Naive thymus-derived CD4-positive, alpha-beta T cell (primary cell): ENCODE results near the gene PROC. TPM values are rescaled to one million over a fixed set of nuclear protein-coding genes. Genes with fewer than 3 reads are reported as not detected.

Source experiments
- ATAC-seq: fragments of 150-1000 bp; cut with Tn5 transposase; 2 replicates; pipeline ENCODE4 v1.10.0; 2021; ENCODE audit warnings: mild to moderate bottlenecking, moderate library complexity
- CTCF ChIA-PET: fragments of 350-600 bp; sonication (Branson Sonifier 250); formaldehyde crosslinking; loops from one replicate; lab custom pipeline; 2021; ENCODE audit warnings: antibody characterized with exemption; lab: Charles Lee
- POLR2A ChIA-PET: fragments of 350-600 bp; sonication (Branson Sonifier 250); formaldehyde crosslinking; loops from one replicate; lab custom pipeline; 2021; ENCODE audit warnings: antibody characterized with exemption, inconsistent platforms; lab: Charles Lee
- DNase-seq, 9 donors: peaks; one replicate each; pipeline versions ENCODE4 v3.0.0 to v3.0.0-alpha.2; 2020 to 2022; ENCODE audit warnings: mixed read lengths in 1 of 9
- H3K27ac ChIP-seq: one replicate; pipeline ENCODE4 v1.7.0; 2013; ENCODE audit warnings: mild to moderate bottlenecking, low read depth, low read length, moderate library complexity
- H3K27me3 ChIP-seq, 2 donors: one replicate each; pipeline ENCODE4 v1.7.0; 2013; ENCODE audit warnings: low read length in 2 of 2, mild to moderate bottlenecking in 2 of 2, moderate library complexity in 2 of 2; ENCODE audit not compliant: control insufficient read depth in 2 of 2, insufficient read depth in 2 of 2
- H3K36me3 ChIP-seq, 3 experiments: 1 replicate in 2 of 3; 2 replicates in 1 of 3; pipeline ENCODE4 v1.7.0; 2013; ENCODE audit warnings: low read length in 3 of 3, mild to moderate bottlenecking in 3 of 3, moderate library complexity in 1 of 3; ENCODE audit not compliant: insufficient read depth in 3 of 3, control insufficient read depth in 2 of 3
- H3K4me1 ChIP-seq, 2 donors: one replicate each; pipeline ENCODE4 v1.7.0; 2013; ENCODE audit warnings: low read length in 2 of 2, mild to moderate bottlenecking in 2 of 2, moderate library complexity in 1 of 2; ENCODE audit not compliant: control insufficient read depth in 2 of 2, insufficient read depth in 2 of 2
- H3K4me3 ChIP-seq: 2 replicates; pipeline ENCODE4 v1.7.0; 2013; ENCODE audit warnings: mild to moderate bottlenecking, low read length
- H3K9me3 ChIP-seq, 3 experiments: 1 replicate in 2 of 3; 2 replicates in 1 of 3; pipeline ENCODE4 v1.7.0; 2013; ENCODE audit warnings: low read length in 3 of 3; ENCODE audit not compliant: control insufficient read depth in 2 of 3
- H3K27ac Mint-ChIP-seq, 9 donors: one replicate each; pipeline ENCODE4 v1.8.0; 2020 to 2022; ENCODE audit warnings: mixed read lengths in 9 of 9, mild to moderate bottlenecking in 8 of 9, moderate library complexity in 5 of 9, inconsistent platforms in 2 of 9
- H3K27me3 Mint-ChIP-seq, 5 donors: one replicate each; pipeline ENCODE4 v1.8.0; 2021 to 2022; ENCODE audit warnings: mixed read lengths in 5 of 5, mild to moderate bottlenecking in 1 of 5
- H3K36me3 Mint-ChIP-seq, 5 donors: one replicate each; pipeline ENCODE4 v1.8.0; 2020 to 2022; ENCODE audit warnings: mixed read lengths in 5 of 5, mild to moderate bottlenecking in 3 of 5, inconsistent platforms in 1 of 5
- H3K4me1 Mint-ChIP-seq, 7 donors: one replicate each; pipeline ENCODE4 v1.8.0; 2020 to 2022; ENCODE audit warnings: mixed read lengths in 7 of 7, mild to moderate bottlenecking in 3 of 7, inconsistent platforms in 1 of 7
- H3K4me3 Mint-ChIP-seq, 10 donors: one replicate each; pipeline ENCODE4 v1.8.0; 2020 to 2022; ENCODE audit warnings: mild to moderate bottlenecking in 10 of 10, mixed read lengths in 10 of 10, moderate library complexity in 6 of 10, inconsistent platforms in 2 of 10
- H3K9me3 Mint-ChIP-seq, 11 donors: one replicate each; pipeline ENCODE4 v1.8.0; 2020 to 2022; ENCODE audit warnings: mixed read lengths in 11 of 11, mild to moderate bottlenecking in 4 of 11, inconsistent platforms in 1 of 11, moderate library complexity in 1 of 11
- intact Hi-C, 2 donors: fragments of 100-400 bp; cut with micrococcal nuclease; formaldehyde crosslinking; loops; one replicate each; pipeline ENCODE4 v1.15.1; 2023
- microRNA-seq: library from miRNA; unstranded; fragments of <30 nt; microRNA quantifications from one replicate; pipeline ENCODE4 v1.2.0, GENCODE V29; 2022; ENCODE audit warnings: borderline microRNAs expressed
- polyA plus RNA-seq, 2 donors: library from polyadenylated mRNA; unstranded; fragments of 300-500 nt; fragmentation: Illumina TruSeq; gene quantifications; one replicate each; pipeline ENCODE4 v1.2.3, GENCODE V29; 2021
- total RNA-seq, 6 experiments: library from RNA in 5 of 6; stranded (reverse) in 5 of 6; gene quantifications; 1 replicate in 5 of 6; 2 replicates in 1 of 6; pipeline ENCODE4 v1.2.3 and lab custom pipeline; 2021 to 2026

The PROC gene
- total and polyA plus RNA-seq, 7 experiments from 2014 or later: 0.64 TPM; not detected in 6

DNA sequence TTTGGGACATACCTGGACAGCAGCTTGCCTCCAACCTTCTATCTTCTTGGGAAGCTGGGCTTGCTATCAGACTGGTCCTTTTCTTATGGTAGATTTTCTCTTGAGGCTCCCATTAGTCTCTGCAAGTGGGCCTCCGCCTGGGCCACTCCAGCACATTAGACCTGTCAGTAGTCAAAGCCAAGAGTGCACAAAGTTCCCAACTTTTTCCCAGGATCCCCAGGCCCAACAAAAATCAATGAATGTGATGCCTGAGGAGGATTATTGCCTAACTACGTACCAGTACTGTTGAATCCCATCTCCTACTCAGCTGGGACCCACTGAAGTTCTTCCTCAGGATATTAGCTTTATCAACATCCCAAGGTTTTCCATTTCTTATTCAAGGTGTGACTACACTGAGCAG is 51.7 kb downstream of the PROC start:
- H3K27ac Mint-ChIP-seq: no peak overlapping the region
- no peaks in the 10 kb centered on the region for H3K27me3 Mint-ChIP-seq
- H3K9me3 Mint-ChIP-seq: peaks cover 0 to 2% (median 0%) of the 10 kb centered on the region in 11 donors
- H3K36me3 Mint-ChIP-seq: peaks cover 10 to 42% (median 24%) of the 10 kb centered on the region in 5 donors
- no peak overlapping the region for H3K4me3 ChIP-seq
- no peak overlapping the region for H3K4me3 Mint-ChIP-seq
- ChIA-PET POLR2A (no interaction called here), CTCF (interaction anchor here (1.0 kb wide), 1 partner anchor 9 kb away, joined by 4 read pairs; no protein-coding TSS in a partner anchor)
- H3K27me3 ChIP-seq: no peaks in the 10 kb centered on the region
- ATAC-seq (no peak), DNase-seq (no peak)
- H3K9me3 ChIP-seq: no peaks in the 10 kb centered on the region
- intact Hi-C loops: no loop called here
- peaks cover 5 to 13% (median 7%) of the 10 kb centered on the region in 7 donors for H3K4me1 Mint-ChIP-seq
- H3K36me3 ChIP-seq: peaks cover 0 to 14% (median 4%) of the 10 kb centered on the region in 3 experiments
- no peaks in the 10 kb centered on the region for H3K4me1 ChIP-seq
- no peak overlapping the region for H3K27ac ChIP-seq

DNA sequence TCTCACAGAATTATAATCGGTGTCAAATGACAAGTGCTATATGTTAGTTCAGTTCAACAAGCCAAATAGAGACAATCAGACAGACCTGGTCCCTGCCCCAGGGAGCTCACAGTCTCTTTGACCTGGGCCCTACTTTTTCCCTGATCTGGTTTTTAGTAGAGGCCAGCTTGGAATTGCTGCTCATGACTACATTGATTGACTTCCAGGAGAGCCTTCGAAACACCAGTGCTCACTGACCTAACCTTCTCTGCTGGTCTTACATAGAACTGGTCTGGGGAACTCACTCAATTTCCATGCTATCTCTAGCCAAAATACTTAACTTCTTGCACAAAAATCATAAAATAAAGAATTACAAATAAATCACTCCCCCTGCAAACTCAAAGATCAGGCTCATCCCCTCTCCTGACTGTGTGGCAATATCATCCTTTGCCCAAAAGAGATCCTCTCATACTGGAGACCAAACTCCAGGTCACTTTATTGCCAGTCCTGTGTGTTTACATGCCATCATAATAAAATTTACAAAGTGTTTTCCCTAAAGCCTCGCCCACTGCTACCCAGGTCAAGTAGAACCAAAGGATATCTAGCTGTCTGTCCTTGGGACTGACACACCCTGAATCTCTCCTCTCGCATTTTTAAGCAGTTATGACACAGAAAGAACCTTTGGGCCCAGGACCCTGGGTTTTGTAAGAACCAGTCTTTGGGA is 53.2 kb downstream of the PROC start:
- no peak overlapping the region for H3K4me3 Mint-ChIP-seq
- ATAC-seq (no peak), DNase-seq (no peak)
- intact Hi-C loops: no loop called here
- H3K9me3 ChIP-seq: no peaks in the 10 kb centered on the region
- H3K36me3 ChIP-seq: peaks cover 0 to 14% (median 4%) of the 10 kb centered on the region in 3 experiments
- no peak overlapping the region for H3K27ac ChIP-seq
- peaks cover 0 to 15% (median 4%) of the 10 kb centered on the region in 11 donors for H3K9me3 Mint-ChIP-seq
- no peak overlapping the region for H3K27ac Mint-ChIP-seq
- no peaks in the 10 kb centered on the region for H3K4me1 ChIP-seq
- CTCF ChIA-PET: interaction anchor here (1.2 kb wide), 1 partner anchor 8 kb away, joined by 5 read pairs; no protein-coding TSS in a partner anchor
- no peaks in the 10 kb centered on the region for H3K27me3 ChIP-seq
- H3K27me3 Mint-ChIP-seq: no peaks in the 10 kb centered on the region
- peaks cover 0 to 4% (median 0%) of the 10 kb centered on the region in 7 donors for H3K4me1 Mint-ChIP-seq
- peaks cover 17 to 47% (median 35%) of the 10 kb centered on the region in 5 donors for H3K36me3 Mint-ChIP-seq
- H3K4me3 ChIP-seq: no peak overlapping the region
- POLR2A ChIA-PET: interaction anchor here (0.6 kb wide), 1 partner anchor 19 kb away, joined by 3 read pairs; no protein-coding TSS in a partner anchor

- intact Hi-C loops: no loop called here
- Histone ChIP-seq H3K9me3 (no peaks in the 10 kb centered on the region), H3K27me3 (no peaks in the 10 kb centered on the region), H3K4me3 (no peak overlapping the region), H3K27ac (no peak overlapping the region), H3K4me1 (no peaks in the 10 kb centered on the region), H3K36me3 (peaks cover 0 to 14% (median 4%) of the 10 kb centered on the region in 3 experiments)
- CTCF ChIA-PET: no interaction called here
- H3K9me3 Mint-ChIP-seq: peaks cover 0 to 15% (median 4%) of the 10 kb centered on the region in 11 donors
- POLR2A ChIA-PET: interaction anchor here (0.6 kb wide), 1 partner anchor 19 kb away, joined by 3 read pairs; no protein-coding TSS in a partner anchor
- no peak overlapping the region for H3K4me3 Mint-ChIP-seq
- no peaks in the 10 kb centered on the region for H3K27me3 Mint-ChIP-seq
- H3K27ac Mint-ChIP-seq: no peak overlapping the region
- peaks cover 0 to 4% (median 0%) of the 10 kb centered on the region in 7 donors for H3K4me1 Mint-ChIP-seq
- peaks cover 15 to 45% (median 36%) of the 10 kb centered on the region in 5 donors for H3K36me3 Mint-ChIP-seq
- no peak for ATAC-seq
- no peak for DNase-seq
Measured at GRCh38 chr2:127472268-127472667, 54.0 kb downstream of the PROC start.

DNA sequence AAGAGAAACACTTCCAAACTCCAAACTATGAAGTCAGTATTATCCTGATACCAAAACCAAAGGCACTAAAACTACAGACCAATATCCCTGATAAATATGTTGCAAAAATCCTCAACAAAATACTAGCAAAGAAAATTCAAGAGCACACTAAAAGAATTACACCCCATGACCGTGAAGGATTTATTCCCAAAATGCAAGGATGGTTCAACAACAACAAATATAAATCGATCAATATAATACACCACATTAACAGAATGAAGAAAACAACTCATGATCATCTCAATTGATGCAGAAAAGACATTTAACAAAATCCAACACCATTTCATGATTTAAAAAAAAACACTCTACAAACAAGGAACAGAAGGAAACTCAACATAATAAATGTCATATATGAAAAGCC is 57.6 kb downstream of the PROC start:
- H3K4me3 Mint-ChIP-seq: no peak overlapping the region

More for the DNA sequence above, 57.6 kb downstream of the PROC start:
- ATAC-seq (no peak), DNase-seq (no peak)
- peaks cover 7 to 30% (median 19%) of the 10 kb centered on the region in 5 donors for H3K36me3 Mint-ChIP-seq
- H3K4me1 Mint-ChIP-seq: peaks cover 0 to 4% (median 0%) of the 10 kb centered on the region in 7 donors
- CTCF ChIA-PET: interaction anchor here (0.9 kb wide), 1 partner anchor 152 kb away, joined by 4 read pairs; no protein-coding TSS in a partner anchor
- Histone ChIP-seq H3K4me3 (no peak overlapping the region), H3K27me3 (no peaks in the 10 kb centered on the region), H3K4me1 (no peaks in the 10 kb centered on the region), H3K27ac (no peak overlapping the region), H3K9me3 (no peaks in the 10 kb centered on the region), H3K36me3 (peaks cover 0 to 11% (median 0%) of the 10 kb centered on the region in 3 experiments)
- intact Hi-C loops: loop anchor here in 1 of 2 donors (5.0 kb wide), 1 partner anchor 58 kb away; the partner anchor contains the start of gene PROC
- H3K27ac Mint-ChIP-seq: peak overlapping the region in 1 of 9 donors; percentile 26
- POLR2A ChIA-PET: no interaction called here
- H3K9me3 Mint-ChIP-seq: peaks cover 0 to 15% (median 4%) of the 10 kb centered on the region in 11 donors
- no peaks in the 10 kb centered on the region for H3K27me3 Mint-ChIP-seq

Small RNAs within 50 kb of the gene (microRNA-seq; reads per million reads assigned to microRNA genes)
- gene MIR4783: not detected

Other genes with a start within 250 kb of the PROC start
- not detected for gene CYP27C1, start 198.1 kb upstream of the PROC start, total RNA-seq
- gene CYP27C1, start 198.1 kb upstream of the PROC start, polyA plus RNA-seq: not detected
- gene ERCC3, start 124.3 kb upstream of the PROC start, total RNA-seq: 10 to 100 TPM; 43.4 to 71.5 (median 56.8) TPM
- gene ERCC3, start 124.3 kb upstream of the PROC start, polyA plus RNA-seq: 10 to 100 TPM; 15.9 to 36.5 TPM
- 100 to 1,000 TPM in 1 of 5 experiments, 10 to 100 TPM in 4; 60.5 to 111 (median 84.5) TPM for gene MAP3K2, start 30.5 kb upstream of the PROC start, total RNA-seq
- 10 to 100 TPM; 41.3 to 56.5 TPM for gene MAP3K2, start 30.5 kb upstream of the PROC start, polyA plus RNA-seq
- gene IWS1, start 108.1 kb downstream of the PROC start, total RNA-seq: 10 to 100 TPM; 24.0 to 57.5 (median 43.4) TPM
- 10 to 100 TPM; 15.7 to 39.7 TPM for gene IWS1, start 108.1 kb downstream of the PROC start, polyA plus RNA-seq
- gene MYO7B, start 117.3 kb downstream of the PROC start, total RNA-seq: 1 to 10 TPM in 2 of 5 experiments, under 1 TPM in 1, not detected in 2; 0.29 to 5.9 (median 1.3) TPM
- not detected for gene MYO7B, start 117.3 kb downstream of the PROC start, polyA plus RNA-seq
- not detected for gene GPR17, start 227.7 kb downstream of the PROC start, total RNA-seq
- not detected for gene GPR17, start 227.7 kb downstream of the PROC start, polyA plus RNA-seq